ENCODE results near the gene HOXC11. TPM values are rescaled to one million over a fixed set of nuclear protein-coding genes. Genes with fewer than 3 reads are reported as not detected.

Gene HOXC11
- total RNA-seq, 3 donors from 2014 or later (not counting 1 experiment from before 2014, with no cell fraction given), result not detected

DNA sequence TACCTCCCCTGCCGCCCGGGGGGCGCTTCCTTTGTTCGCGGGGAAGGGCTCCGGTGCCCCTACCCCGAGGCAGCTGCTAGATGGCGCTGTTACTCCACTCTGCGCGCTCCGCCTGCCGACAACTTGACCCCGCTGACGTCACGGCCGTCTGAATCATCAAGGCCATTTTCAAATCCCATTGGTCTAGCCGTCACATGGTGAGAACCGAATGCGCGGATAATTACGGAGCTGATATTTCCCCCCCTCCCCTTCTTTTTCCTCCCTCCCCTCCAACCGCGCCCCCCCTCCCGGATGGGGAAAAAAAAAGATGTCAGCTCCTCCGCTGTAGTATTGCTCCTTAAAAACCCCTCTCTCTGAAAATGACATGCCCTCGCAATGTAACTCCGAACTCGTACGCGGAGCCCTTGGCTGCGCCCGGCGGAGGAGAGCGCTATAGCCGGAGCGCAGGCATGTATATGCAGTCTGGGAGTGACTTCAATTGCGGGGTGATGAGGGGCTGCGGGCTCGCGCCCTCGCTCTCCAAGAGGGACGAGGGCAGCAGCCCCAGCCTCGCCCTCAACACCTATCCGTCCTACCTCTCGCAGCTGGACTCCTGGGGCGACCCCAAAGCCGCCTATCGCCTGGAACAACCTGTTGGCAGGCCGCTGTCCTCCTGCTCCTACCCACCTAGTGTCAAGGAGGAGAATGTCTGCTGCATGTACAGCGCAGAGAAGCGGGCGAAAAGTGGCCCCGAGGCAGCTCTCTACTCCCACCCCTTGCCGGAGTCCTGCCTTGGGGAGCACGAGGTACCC is 12.2 kb downstream of the HOXC11 start, which contains the start of gene HOXC10:
Gene HOXC10, plus strand, starts transcription at position 246 of the 791 bp plus-strand sequence. Its CDS starts 114 bp downstream, at position 360.
- Histone ChIP-seq H3K27ac (ENCODE audit: low read length) (no peak within 1 kb of the TSS), H3K4me1 (ENCODE audit: control insufficient read depth, insufficient read depth, low read length) (peaks cover 30% of the 10 kb centered on the region), H3K4me3 (ENCODE audit: low read length) (no peak within 1 kb of the TSS), H3K27me3 (ENCODE audit: control insufficient read depth, insufficient read depth, low read length) (peaks cover 86% of the 10 kb centered on the region), H3K36me3 (ENCODE audit: control insufficient read depth, insufficient read depth, low read length) (no peaks in the 10 kb centered on the region), H3K9me3 (ENCODE audit: control insufficient read depth, insufficient read depth, low read length) (peaks cover 5% of the 10 kb centered on the region)
- WGBS (ENCODE audit: insufficient coverage), result 7% methylated on average over 54 of the region's 55 CpGs
- H3K4me1 Mint-ChIP-seq, result peaks cover 24 to 43% of the 10 kb centered on the region in 2 donors
- peak within 1 kb of the TSS; percentile 67 for H3K4me3 Mint-ChIP-seq
- H3K27ac Mint-ChIP-seq, result peak within 1 kb of the TSS; percentile 63 to 72
- ATAC-seq (peak; percentile 76 to 80 (median 78)), DNase-seq (peak; percentile 76 to 84)
- peak; percentile 45 for TF ChIP-seq CTCF (IDR thresholded peaks at IDR 0.05)
- peaks cover 88 to 89% of the 10 kb centered on the region in 2 donors for H3K27me3 Mint-ChIP-seq (ENCODE audit: low read depth in 2 of 2)
- intact Hi-C loops (cut with micrococcal nuclease), result loop anchor here (10.0 kb wide), 1 partner anchor 190 kb away; no protein-coding TSS in a partner anchor
- H3K9me3 Mint-ChIP-seq, result no peaks in the 10 kb centered on the region
- H3K36me3 Mint-ChIP-seq, result peaks cover 2% of the 10 kb centered on the region

DNA sequence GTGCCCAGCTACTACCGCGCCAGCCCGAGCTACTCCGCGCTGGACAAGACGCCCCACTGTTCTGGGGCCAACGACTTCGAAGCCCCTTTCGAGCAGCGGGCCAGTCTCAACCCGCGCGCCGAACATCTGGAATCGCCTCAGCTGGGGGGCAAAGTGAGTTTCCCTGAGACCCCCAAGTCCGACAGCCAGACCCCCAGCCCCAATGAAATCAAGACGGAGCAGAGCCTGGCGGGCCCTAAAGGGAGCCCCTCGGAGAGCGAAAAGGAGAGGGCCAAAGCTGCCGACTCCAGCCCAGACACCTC is 12.7 kb downstream of the HOXC11 start:
- Mint-ChIP-seq H3K4me3 (peak overlapping the region; percentile 67), H3K9me3 (no peaks in the 10 kb centered on the region), H3K36me3 (peaks cover 5% of the 10 kb centered on the region), H3K27ac (peak overlapping the region; percentile 63 to 72), H3K4me1 (peaks cover 30 to 48% of the 10 kb centered on the region in 2 donors), H3K27me3 (ENCODE audit: low read depth in 2 of 2) (peaks cover 88 to 89% of the 10 kb centered on the region in 2 donors)
- Histone ChIP-seq H3K27ac (ENCODE audit: low read length) (no peak overlapping the region), H3K4me3 (ENCODE audit: low read length) (no peak overlapping the region), H3K9me3 (ENCODE audit: control insufficient read depth, insufficient read depth, low read length) (peaks cover 5% of the 10 kb centered on the region), H3K36me3 (ENCODE audit: control insufficient read depth, insufficient read depth, low read length) (no peaks in the 10 kb centered on the region), H3K4me1 (ENCODE audit: control insufficient read depth, insufficient read depth, low read length) (peaks cover 30% of the 10 kb centered on the region), H3K27me3 (ENCODE audit: control insufficient read depth, insufficient read depth, low read length) (peaks cover 89% of the 10 kb centered on the region)
- 8% methylated on average over 21 of the region's 21 CpGs for WGBS (ENCODE audit: insufficient coverage)
- TF ChIP-seq CTCF (IDR thresholded peaks at IDR 0.05), result no peak
- DNase-seq (no peak), ATAC-seq (no peak)
- intact Hi-C loops (cut with micrococcal nuclease), result loop anchor here (10.0 kb wide), 1 partner anchor 191 kb away; no protein-coding TSS in a partner anchor

- H3K27me3 Mint-ChIP-seq (ENCODE audit: low read depth in 2 of 2), result peaks cover 88 to 90% of the 10 kb centered on the region in 2 donors
- H3K36me3 Mint-ChIP-seq, result peaks cover 5% of the 10 kb centered on the region
- peaks cover 30% of the 10 kb centered on the region for H3K4me1 ChIP-seq (ENCODE audit: control insufficient read depth, insufficient read depth, low read length)
- H3K27me3 ChIP-seq (ENCODE audit: control insufficient read depth, insufficient read depth, low read length), result peaks cover 90% of the 10 kb centered on the region
- peaks cover 30 to 49% of the 10 kb centered on the region in 2 donors for H3K4me1 Mint-ChIP-seq
- peaks cover 5% of the 10 kb centered on the region for H3K9me3 ChIP-seq (ENCODE audit: control insufficient read depth, insufficient read depth, low read length)
- H3K27ac Mint-ChIP-seq, result peak overlapping the region; percentile 63 to 72
- H3K27ac ChIP-seq (ENCODE audit: low read length), result no peak overlapping the region
- H3K4me3 Mint-ChIP-seq, result peak overlapping the region; percentile 67
- DNase-seq (peak in 1 of 2 donors; percentile 58), ATAC-seq (peak; percentile 52 to 71 (median 66))
- intact Hi-C loops (cut with micrococcal nuclease), result loop anchor here (10.0 kb wide), 1 partner anchor 191 kb away; no protein-coding TSS in a partner anchor
- WGBS (ENCODE audit: insufficient coverage), result 3% methylated on average over 47 of the region's 50 CpGs
- no peaks in the 10 kb centered on the region for H3K9me3 Mint-ChIP-seq
- no peaks in the 10 kb centered on the region for H3K36me3 ChIP-seq (ENCODE audit: control insufficient read depth, insufficient read depth, low read length)
- H3K4me3 ChIP-seq (ENCODE audit: low read length), result no peak overlapping the region
- no peak for TF ChIP-seq CTCF (IDR thresholded peaks at IDR 0.05)
These were observed 13.2 kb downstream of the HOXC11 start for GRCh38 chr12:53985994-53986685.

Measured in natural killer cell (primary cell).